ENCODE data around the gene GFPT2.

The GFPT2 gene

GRCh38 chr5:180353048-180353979, at the start of gene GFPT2:
Gene GFPT2 (minus strand): TSS chr5:180353336. CDS start chr5:180353217, 119 bp downstream.
- DNase-seq (ENCODE audit: low read depth) = peak; percentile 63

- no peak for DNase-seq (ENCODE audit: low read depth)
These were observed 49.6 kb upstream of the GFPT2 start for GRCh38 chr5:180402716-180403115.

- DNase-seq (ENCODE audit: low read depth) = no peak
These were observed 48.2 kb upstream of the GFPT2 start for GRCh38 chr5:180401229-180401907.

- DNase-seq (ENCODE audit: low read depth) = no peak
These were observed 47.3 kb upstream of the GFPT2 start for GRCh38 chr5:180400416-180400815.

GRCh38 chr5:180399401-180400215, 46.5 kb upstream of the GFPT2 start:
- no peak for DNase-seq (ENCODE audit: low read depth)

GRCh38 chr5:180396926-180397325, 43.8 kb upstream of the GFPT2 start:
- DNase-seq (ENCODE audit: low read depth) = no peak

- DNase-seq (ENCODE audit: low read depth) = no peak
These were observed 42.6 kb upstream of the GFPT2 start for GRCh38 chr5:180395540-180396274.

- no peak for DNase-seq (ENCODE audit: low read depth)
These were observed 41.0 kb upstream of the GFPT2 start for GRCh38 chr5:180394031-180394636.

GRCh38 chr5:180391276-180391675, 38.1 kb upstream of the GFPT2 start:
- no peak for DNase-seq (ENCODE audit: low read depth)

GRCh38 chr5:180390441-180391190, 37.5 kb upstream of the GFPT2 start:
- DNase-seq (ENCODE audit: low read depth) = no peak

- DNase-seq (ENCODE audit: low read depth) = no peak
These were observed 36.3 kb upstream of the GFPT2 start for GRCh38 chr5:180389252-180390101.

GRCh38 chr5:180387798-180388197, 34.7 kb upstream of the GFPT2 start:
- DNase-seq (ENCODE audit: low read depth) = no peak

GRCh38 chr5:180382926-180383325, 29.8 kb upstream of the GFPT2 start:
- DNase-seq (ENCODE audit: low read depth) = no peak

GRCh38 chr5:180381851-180382480, 28.8 kb upstream of the GFPT2 start:
- no peak for DNase-seq (ENCODE audit: low read depth)

- no peak for DNase-seq (ENCODE audit: low read depth)
These were observed 28.3 kb upstream of the GFPT2 start for GRCh38 chr5:180381428-180381827.

- no peak for DNase-seq (ENCODE audit: low read depth)
These were observed 27.7 kb upstream of the GFPT2 start for GRCh38 chr5:180380856-180381255.

- no peak for DNase-seq (ENCODE audit: low read depth)
These were observed 27.3 kb upstream of the GFPT2 start for GRCh38 chr5:180380441-180380840.

- DNase-seq (ENCODE audit: low read depth) = no peak
These were observed 26.4 kb upstream of the GFPT2 start for GRCh38 chr5:180379355-180380070.

Measured in T-helper 22 cell (primary cell).